Measurements from ENCODE around the gene B4GALT3.

GRCh38 chr1:161158316-161159010 is 18.8 kb downstream of the B4GALT3 start:
- TF ChIP-seq CTCF (IDR thresholded peaks at IDR 0.05; ENCODE audit: extremely low read depth in 1 of 2, insufficient read depth in 1 of 2, low read depth in 1 of 2, low read length in 2 of 2) (no peak), FOS (IDR thresholded peaks at IDR 0.05; ENCODE audit: borderline replicate concordance, insufficient read depth, low read length) (no peak), POLR2A (IDR thresholded peaks at IDR 0.05; ENCODE audit: low read depth, low read length) (no peak)
